HepG2 (cell line): ENCODE results near the gene RPL27A. TPM values are rescaled to one million over a fixed set of nuclear protein-coding genes. Genes with fewer than 3 reads are reported as not detected.

Experiments
- CBX2 ChIP-seq, 2 experiments: fragments of 200-600 bp in 1 of 2; sonication (generic); formaldehyde crosslinking in 1 of 2; IDR thresholded peaks; 2 replicates each; pipeline versions ENCODE4 v1.7.0 to v1.8.1; 2018 to 2022; ENCODE audit warnings: low read depth in 2 of 2, low read length in 1 of 2, mild to moderate bottlenecking in 1 of 2, missing genetic modification reagents in 1 of 2
- ELF3 ChIP-seq: IDR thresholded peaks from 2 replicates; pipeline ENCODE4 v1.6.1; 2016; ENCODE audit warnings: missing genetic modification reagents, missing compliant biosample characterization
- FOSL1 ChIP-seq: sonication (generic); formaldehyde crosslinking; IDR thresholded peaks from 2 replicates; pipeline ENCODE4 v1.9.0; 2021; ENCODE audit warnings: missing genetic modification reagents, borderline replicate concordance
- JDP2 ChIP-seq: sonication (generic); formaldehyde crosslinking; IDR thresholded peaks from 2 replicates; pipeline ENCODE4 v1.8.1; 2022; ENCODE audit warnings: missing genetic modification reagents, borderline replicate concordance
- MEIS2 ChIP-seq: sonication (generic); formaldehyde crosslinking; IDR thresholded peaks from 2 replicates; pipeline ENCODE4 v1.9.0; 2021; ENCODE audit warnings: mild to moderate bottlenecking, missing genetic modification reagents
- PPARG ChIP-seq: conservative IDR thresholded peaks from 2 replicates; pipeline ENCODE4 v1.6.1; 2016; ENCODE audit warnings: missing biosample characterization, missing genetic modification reagents
- RELA ChIP-seq: sonication (generic); formaldehyde crosslinking; IDR thresholded peaks from 2 replicates; pipeline ENCODE4 v1.4.0; 2020; ENCODE audit warnings: missing genetic modification reagents
- RFX1 ChIP-seq: fragments of 450-650 bp; IDR thresholded peaks from 2 replicates; pipeline ENCODE4 v1.6.1; 2017
- RXRA ChIP-seq: sonication (generic); formaldehyde crosslinking; IDR thresholded peaks from 2 replicates; pipeline ENCODE4 v1.5.1; 2020; ENCODE audit warnings: missing genetic modification reagents
- SALL2 ChIP-seq: sonication (generic); formaldehyde crosslinking; IDR thresholded peaks from 2 replicates; pipeline ENCODE4 v1.8.1; 2023; ENCODE audit warnings: mild to moderate bottlenecking, missing genetic modification reagents, inconsistent platforms
- SNAPC2 ChIP-seq: sonication (generic); formaldehyde crosslinking; IDR thresholded peaks from 2 replicates; pipeline ENCODE4 v1.8.1; 2022; ENCODE audit warnings: mild to moderate bottlenecking, missing genetic modification reagents
- TP53 ChIP-seq: sonication (generic); formaldehyde crosslinking; conservative IDR thresholded peaks from 2 replicates; pipeline ENCODE4 v1.4.0; 2020; ENCODE audit warnings: missing genetic modification reagents
- ZBTB8A ChIP-seq: sonication (generic); formaldehyde crosslinking; IDR thresholded peaks from 2 replicates; pipeline ENCODE4 v1.4.0; 2020; ENCODE audit warnings: mild to moderate bottlenecking, low read depth, missing genetic modification reagents, borderline replicate concordance
- ZMYM2 ChIP-seq: sonication (generic); formaldehyde crosslinking; IDR thresholded peaks from 2 replicates; pipeline ENCODE4 v1.8.0; 2022; ENCODE audit warnings: mild to moderate bottlenecking, missing genetic modification reagents
- ZNF10 ChIP-seq: sonication (generic); formaldehyde crosslinking; IDR thresholded peaks from 2 replicates; pipeline ENCODE4 v1.4.0; 2020; ENCODE audit warnings: mild to moderate bottlenecking, low read depth, missing genetic modification reagents, borderline replicate concordance
- ZNF138 ChIP-seq: sonication (generic); formaldehyde crosslinking; IDR thresholded peaks from 2 replicates; pipeline ENCODE4 v1.5.0; 2020; ENCODE audit warnings: mild to moderate bottlenecking, low read depth, missing genetic modification reagents
- ZNF326 ChIP-seq: sonication (generic); formaldehyde crosslinking; IDR thresholded peaks from 2 replicates; pipeline ENCODE4 v1.4.0; 2020; ENCODE audit warnings: missing genetic modification reagents, borderline replicate concordance
- polyA plus RNA-seq, 8 experiments: library from polyadenylated mRNA; depleted of rRNA in 3 of 8; stranded (reverse) in 7 of 8; unstranded in 1 of 8; fragments of >200 nt; fragmentation: Illumina TruSeq in 4 of 8; extraction: Trizol in 4 of 8; gene quantifications; 2 replicates each; pipeline versions ENCODE4 v1.2.1 to v1.2.3, GENCODE V29; 2011 to 2016; ENCODE audit warnings: low read depth in 4 of 8, missing spikeins in 1 of 8, mixed read lengths in 1 of 8; ENCODE audit not compliant: insufficient read depth in 1 of 8
- total RNA-seq, 5 experiments: library from RNA; depleted of rRNA; stranded (reverse); fragments of >200 nt; fragmentation: Illumina TruSeq; extraction: Trizol; gene quantifications; 2 replicates each; pipeline ENCODE4 v1.2.3, GENCODE V29; 2016; ENCODE audit warnings: low read depth in 1 of 5
- TF ChIP-seq, protein P1 (sequence below): sonication (generic); formaldehyde crosslinking; IDR thresholded peaks from 2 replicates; pipeline ENCODE4 v1.8.1; 2022; ENCODE audit warnings: low read depth, mild to moderate bottlenecking, missing genetic modification reagents
- TF ChIP-seq, protein P2 (sequence below): IDR thresholded peaks from 2 replicates; pipeline ENCODE4 v1.6.1; 2016; ENCODE audit warnings: low read depth, control low read depth
- TF ChIP-seq, protein P3 (sequence below): sonication (generic); formaldehyde crosslinking; IDR thresholded peaks from 2 replicates; pipeline ENCODE4 v1.5.1; 2020; ENCODE audit warnings: mild to moderate bottlenecking, missing genetic modification reagents, borderline replicate concordance
- TF ChIP-seq, protein P4 (sequence below): sonication (generic); formaldehyde crosslinking; IDR thresholded peaks from 2 replicates; pipeline ENCODE4 v1.5.1; 2020; ENCODE audit warnings: missing genetic modification reagents, mild to moderate bottlenecking, borderline replicate concordance

The RPL27A gene
- total and polyA plus RNA-seq, 2 of the 13 experiments (the other 11 are each of a cell fraction or from before 2014, with no cell fraction given): 1,531 to 2,153 TPM

GRCh38 chr11:8682303-8683114 lies at the start of gene RPL27A, which contains the start of gene TRIM66 (continued):
- TF ChIP-seq ZNF10 (CRISPR knock-in tag) (no peak), ELF3 (peak; percentile 93), ZNF326 (CRISPR knock-in tag) (no peak), MEIS2 (CRISPR knock-in tag) (peak; percentile 36; the same call in 1 of the 2 replicates), RFX1 (no peak), CBX2 (IDR thresholded peaks at IDR 0.05; ENCODE audit: low read depth, low read length) (no peak), CBX2 (CRISPR knock-in tag; IDR thresholded peaks at IDR 0.05; ENCODE audit: low read depth) (no peak), PPARG (CRISPR knock-in tag) (no peak), ZBTB8A (CRISPR knock-in tag) (no peak), SNAPC2 (CRISPR knock-in tag) (no peak), FOSL1 (CRISPR knock-in tag) (no peak), JDP2 (CRISPR knock-in tag) (no peak; the same call in 1 of the 2 replicates), RELA (CRISPR knock-in tag) (no peak), ZMYM2 (CRISPR knock-in tag) (0 out of 2 replicates have a peak, but pooled peaks have one; percentile 17), ZNF138 (peak; percentile 96), RXRA (CRISPR knock-in tag) (peak; percentile 49), TP53 (CRISPR knock-in tag) (no peak), SALL2 (CRISPR knock-in tag) (peak; percentile 82)
- TF ChIP-seq, protein P1, sequence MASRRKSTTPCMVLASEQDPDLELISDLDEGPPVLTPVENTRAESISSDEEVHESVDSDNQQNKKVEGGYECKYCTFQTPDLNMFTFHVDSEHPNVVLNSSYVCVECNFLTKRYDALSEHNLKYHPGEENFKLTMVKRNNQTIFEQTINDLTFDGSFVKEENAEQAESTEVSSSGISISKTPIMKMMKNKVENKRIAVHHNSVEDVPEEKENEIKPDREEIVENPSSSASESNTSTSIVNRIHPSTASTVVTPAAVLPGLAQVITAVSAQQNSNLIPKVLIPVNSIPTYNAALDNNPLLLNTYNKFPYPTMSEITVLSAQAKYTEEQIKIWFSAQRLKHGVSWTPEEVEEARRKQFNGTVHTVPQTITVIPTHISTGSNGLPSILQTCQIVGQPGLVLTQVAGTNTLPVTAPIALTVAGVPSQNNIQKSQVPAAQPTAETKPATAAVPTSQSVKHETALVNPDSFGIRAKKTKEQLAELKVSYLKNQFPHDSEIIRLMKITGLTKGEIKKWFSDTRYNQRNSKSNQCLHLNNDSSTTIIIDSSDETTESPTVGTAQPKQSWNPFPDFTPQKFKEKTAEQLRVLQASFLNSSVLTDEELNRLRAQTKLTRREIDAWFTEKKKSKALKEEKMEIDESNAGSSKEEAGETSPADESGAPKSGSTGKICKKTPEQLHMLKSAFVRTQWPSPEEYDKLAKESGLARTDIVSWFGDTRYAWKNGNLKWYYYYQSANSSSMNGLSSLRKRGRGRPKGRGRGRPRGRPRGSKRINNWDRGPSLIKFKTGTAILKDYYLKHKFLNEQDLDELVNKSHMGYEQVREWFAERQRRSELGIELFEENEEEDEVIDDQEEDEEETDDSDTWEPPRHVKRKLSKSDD (CRISPR knock-in tag): no peak
- TF ChIP-seq, protein P2, sequence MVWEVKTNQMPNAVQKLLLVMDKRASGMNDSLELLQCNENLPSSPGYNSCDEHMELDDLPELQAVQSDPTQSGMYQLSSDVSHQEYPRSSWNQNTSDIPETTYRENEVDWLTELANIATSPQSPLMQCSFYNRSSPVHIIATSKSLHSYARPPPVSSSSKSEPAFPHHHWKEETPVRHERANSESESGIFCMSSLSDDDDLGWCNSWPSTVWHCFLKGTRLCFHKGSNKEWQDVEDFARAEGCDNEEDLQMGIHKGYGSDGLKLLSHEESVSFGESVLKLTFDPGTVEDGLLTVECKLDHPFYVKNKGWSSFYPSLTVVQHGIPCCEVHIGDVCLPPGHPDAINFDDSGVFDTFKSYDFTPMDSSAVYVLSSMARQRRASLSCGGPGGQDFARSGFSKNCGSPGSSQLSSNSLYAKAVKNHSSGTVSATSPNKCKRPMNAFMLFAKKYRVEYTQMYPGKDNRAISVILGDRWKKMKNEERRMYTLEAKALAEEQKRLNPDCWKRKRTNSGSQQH (CRISPR knock-in tag): peak; percentile 83
- TF ChIP-seq, protein P3, sequence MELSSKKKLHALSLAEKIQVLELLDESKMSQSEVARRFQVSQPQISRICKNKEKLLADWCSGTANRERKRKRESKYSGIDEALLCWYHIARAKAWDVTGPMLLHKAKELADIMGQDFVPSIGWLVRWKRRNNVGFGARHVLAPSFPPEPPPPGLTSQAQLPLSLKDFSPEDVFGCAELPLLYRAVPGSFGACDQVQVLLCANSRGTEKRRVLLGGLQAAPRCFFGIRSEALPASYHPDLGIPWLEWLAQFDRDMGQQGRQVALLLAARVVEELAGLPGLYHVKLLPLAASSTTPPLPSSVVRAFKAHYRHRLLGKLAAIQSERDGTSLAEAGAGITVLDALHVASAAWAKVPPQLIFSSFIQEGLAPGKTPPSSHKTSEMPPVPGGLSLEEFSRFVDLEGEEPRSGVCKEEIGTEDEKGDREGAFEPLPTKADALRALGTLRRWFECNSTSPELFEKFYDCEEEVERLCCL (CRISPR knock-in tag): no peak
- TF ChIP-seq, protein P4, sequence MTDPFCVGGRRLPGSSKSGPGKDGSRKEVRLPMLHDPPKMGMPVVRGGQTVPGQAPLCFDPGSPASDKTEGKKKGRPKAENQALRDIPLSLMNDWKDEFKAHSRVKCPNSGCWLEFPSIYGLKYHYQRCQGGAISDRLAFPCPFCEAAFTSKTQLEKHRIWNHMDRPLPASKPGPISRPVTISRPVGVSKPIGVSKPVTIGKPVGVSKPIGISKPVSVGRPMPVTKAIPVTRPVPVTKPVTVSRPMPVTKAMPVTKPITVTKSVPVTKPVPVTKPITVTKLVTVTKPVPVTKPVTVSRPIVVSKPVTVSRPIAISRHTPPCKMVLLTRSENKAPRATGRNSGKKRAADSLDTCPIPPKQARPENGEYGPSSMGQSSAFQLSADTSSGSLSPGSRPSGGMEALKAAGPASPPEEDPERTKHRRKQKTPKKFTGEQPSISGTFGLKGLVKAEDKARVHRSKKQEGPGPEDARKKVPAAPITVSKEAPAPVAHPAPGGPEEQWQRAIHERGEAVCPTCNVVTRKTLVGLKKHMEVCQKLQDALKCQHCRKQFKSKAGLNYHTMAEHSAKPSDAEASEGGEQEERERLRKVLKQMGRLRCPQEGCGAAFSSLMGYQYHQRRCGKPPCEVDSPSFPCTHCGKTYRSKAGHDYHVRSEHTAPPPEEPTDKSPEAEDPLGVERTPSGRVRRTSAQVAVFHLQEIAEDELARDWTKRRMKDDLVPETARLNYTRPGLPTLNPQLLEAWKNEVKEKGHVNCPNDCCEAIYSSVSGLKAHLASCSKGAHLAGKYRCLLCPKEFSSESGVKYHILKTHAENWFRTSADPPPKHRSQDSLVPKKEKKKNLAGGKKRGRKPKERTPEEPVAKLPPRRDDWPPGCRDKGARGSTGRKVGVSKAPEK (CRISPR knock-in tag): no peak
